SKM-1 (cell line): ENCODE data around the gene SURF2.
A peak's percentile ranks its signal among the peaks of the same experiment; 100 is the strongest.
"Not testable (repeated sequence)": the region's sequence is repeated elsewhere in the genome, so short reads cannot be mapped to it uniquely, and the experiment has no call there.

Experiments
- DNase-seq: peaks from one replicate; lab custom pipeline; 2025; ENCODE audit not compliant: unreplicated experiment; lab: John Stamatoyannopoulos, UW

The SURF2 gene

GRCh38 chr9:133375724-133376654 lies 19.6 kb downstream of the SURF2 start, which contains the start of the genes STKLD1 and SURF4:
Gene STKLD1, plus strand, starts transcription at chr9:133376366. Its CDS starts 108 bp downstream, at chr9:133376474.
Gene SURF4, minus strand, starts transcription at chr9:133376060. Its CDS starts 91 bp downstream, at chr9:133375969.
- peak; percentile 65 for DNase-seq

GRCh38 chr9:133377280-133377679 lies 20.9 kb downstream of the SURF2 start:
- DNase-seq, result not testable (repeated sequence)

GRCh38 chr9:133377721-133378216 lies 21.4 kb downstream of the SURF2 start:
- no peak for DNase-seq

DNA sequence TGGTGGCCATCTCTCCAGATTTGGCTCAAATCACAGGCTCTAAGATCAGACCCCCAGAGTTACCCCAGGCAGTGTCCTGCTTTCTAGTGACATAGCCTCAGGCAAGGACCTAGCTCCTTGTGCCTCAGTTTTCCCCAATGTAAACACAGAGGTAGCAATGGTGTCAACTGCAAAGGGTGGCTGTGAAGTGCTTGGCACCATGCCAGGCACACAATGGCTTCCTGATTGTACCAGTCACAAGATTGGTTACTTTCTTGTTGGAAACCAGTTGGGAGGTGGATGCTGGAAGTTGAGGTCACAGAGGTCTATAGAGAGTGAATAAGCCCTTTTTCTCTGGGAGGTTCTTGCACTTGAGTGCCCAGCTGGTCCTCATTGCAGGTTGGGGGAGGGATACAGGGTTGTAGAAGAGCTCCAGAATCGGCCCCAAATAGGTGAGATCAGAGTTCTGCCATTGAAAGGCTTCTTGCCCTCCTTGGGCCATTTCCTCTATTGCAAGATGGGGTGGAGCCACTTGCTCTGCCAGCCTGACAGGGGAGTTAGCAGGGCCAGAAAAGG lies 22.1 kb downstream of the SURF2 start:
- DNase-seq, result no peak

- DNase-seq, result no peak
These were observed 23.1 kb downstream of the SURF2 start for GRCh38 chr9:133379153-133380086.

- no peak for DNase-seq
These were observed 24.4 kb downstream of the SURF2 start for GRCh38 chr9:133380734-133381133.

DNA sequence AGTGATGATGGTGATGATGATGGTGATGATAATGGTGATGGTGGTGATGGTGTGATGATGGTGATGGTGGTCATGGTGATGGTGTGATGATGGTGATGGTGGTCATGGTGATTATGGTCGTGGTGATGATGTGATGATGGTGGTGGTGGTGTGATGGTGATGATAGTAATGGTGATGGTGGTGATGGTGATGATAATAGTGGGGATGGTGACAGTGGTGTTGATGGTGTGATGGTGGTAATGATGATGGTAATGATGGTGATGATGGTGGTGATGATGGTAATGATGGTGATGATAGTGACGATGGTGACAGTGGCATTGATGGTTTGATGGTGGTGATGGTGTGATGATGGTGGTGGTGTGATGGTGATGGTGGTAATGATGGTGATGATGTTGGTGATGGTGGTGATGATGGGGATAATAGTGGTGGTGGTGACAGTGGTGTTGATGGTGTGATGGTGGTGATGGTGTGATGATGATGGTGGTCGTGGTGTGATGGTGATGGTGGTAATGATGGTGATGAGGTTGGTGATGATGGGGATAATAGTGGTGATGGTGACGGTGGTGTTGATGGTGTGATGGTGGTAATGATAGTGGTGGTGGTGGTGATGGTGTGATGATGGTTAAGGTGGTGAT lies 26.3 kb downstream of the SURF2 start:
- DNase-seq, result no peak

- no peak for DNase-seq
These were observed 27.1 kb downstream of the SURF2 start for GRCh38 chr9:133383438-133383837.

- DNase-seq, result no peak
These were observed 28.5 kb downstream of the SURF2 start for GRCh38 chr9:133384736-133385321.

- no peak for DNase-seq
These were observed 29.1 kb downstream of the SURF2 start for GRCh38 chr9:133385452-133385851.

DNA sequence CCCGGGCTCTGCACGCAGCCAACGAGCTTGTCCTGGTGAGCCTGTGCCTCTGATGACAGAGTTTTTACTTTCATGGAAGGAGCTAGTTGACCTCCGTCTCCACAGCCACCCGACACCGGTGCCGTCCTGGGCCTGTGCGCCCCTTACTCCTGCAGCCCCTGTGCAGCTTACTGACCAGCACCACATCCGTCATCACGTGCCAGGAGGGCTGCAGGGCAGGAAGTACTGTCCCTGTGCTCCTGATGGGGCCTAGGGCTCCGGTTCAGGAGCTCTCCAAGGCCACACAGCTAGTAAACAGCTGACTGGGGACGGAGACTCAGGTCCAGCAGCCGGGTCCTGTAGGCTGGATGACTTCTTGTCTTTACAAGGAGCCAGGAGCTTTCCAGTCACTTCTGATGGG lies 30.0 kb downstream of the SURF2 start:
- no peak for DNase-seq

DNA sequence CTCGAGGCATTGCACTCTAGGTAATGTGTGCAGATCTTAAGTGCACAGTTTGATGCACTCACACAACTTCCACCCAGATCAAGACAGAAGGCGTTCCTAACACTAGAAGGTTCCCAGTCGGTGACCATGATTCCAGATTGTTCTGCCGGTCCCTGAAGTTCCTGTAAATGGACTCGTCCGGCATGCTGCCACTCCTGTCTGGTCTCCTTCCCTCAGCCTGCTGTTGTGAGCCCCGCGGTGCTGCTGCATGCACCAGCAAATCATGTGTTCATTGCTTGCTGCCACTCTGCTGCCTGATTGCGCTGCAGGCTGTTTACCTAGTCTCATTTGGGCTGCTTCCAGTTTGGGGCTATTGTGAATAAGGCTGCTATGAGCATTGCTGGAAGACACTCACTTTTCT lies 31.3 kb downstream of the SURF2 start:
- DNase-seq, result no peak

- DNase-seq, result no peak
These were observed 32.7 kb downstream of the SURF2 start for GRCh38 chr9:133389025-133389557.

GRCh38 chr9:133389562-133389961 lies 33.2 kb downstream of the SURF2 start:
- DNase-seq, result no peak

- DNase-seq, result no peak
These were observed 34.4 kb downstream of the SURF2 start for GRCh38 chr9:133390713-133391112.

DNA sequence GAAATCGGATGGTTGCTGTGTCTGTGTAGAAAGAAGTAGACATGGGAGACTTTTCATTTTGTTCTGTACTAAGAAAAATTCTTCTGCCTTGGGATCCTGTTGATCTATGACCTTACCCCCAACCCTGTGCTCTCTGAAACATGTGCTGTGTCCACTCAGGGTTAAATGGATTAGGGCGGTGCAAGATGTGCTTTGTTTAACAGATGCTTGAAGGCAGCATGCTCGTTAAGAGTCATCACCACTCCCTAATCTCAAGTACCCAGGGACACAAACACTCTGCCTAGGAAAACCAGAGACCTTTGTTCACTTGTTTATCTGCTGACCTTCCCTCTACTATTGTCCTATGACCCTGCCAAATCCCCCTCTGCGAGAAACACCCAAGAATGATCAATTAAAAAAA lies 35.1 kb downstream of the SURF2 start:
- not testable (repeated sequence) for DNase-seq

- not testable (repeated sequence) for DNase-seq
These were observed 36.0 kb downstream of the SURF2 start for GRCh38 chr9:133392308-133392707.

GRCh38 chr9:133393399-133393798 lies 37.0 kb downstream of the SURF2 start:
- no peak for DNase-seq

- DNase-seq, result no peak
These were observed 38.4 kb downstream of the SURF2 start for GRCh38 chr9:133394687-133395271.
